IMR-90 (cell line): ENCODE measurements around the gene TATDN2. TPM values are rescaled to one million over a fixed set of nuclear protein-coding genes. Genes with fewer than 3 reads are reported as not detected.

Source experiments
- ATAC-seq: fragments of 200-7000 bp; cut with Tn5 transposase; 2 replicates; pipeline ENCODE4 v1.9.1; 2020; ENCODE audit warnings: low read depth, mild to moderate bottlenecking, moderate library complexity
- BruUV-seq: library from RNA; stranded (reverse); fragments of 400-500 nt; replicated peaks from 2 replicates; lab custom pipeline; 2021; lab: Mats Ljungman, UMichigan
- CTCF ChIA-PET: fragments of 300-600 bp; formaldehyde crosslinking; extraction: SDS; loops from one replicate; lab custom pipeline; 2021; ENCODE audit warnings: antibody characterized with exemption; lab: Yijun Ruan, JAX
- POLR2A ChIA-PET: fragments of 300-600 bp; sonication (Branson Sonifier 250); formaldehyde crosslinking; loops from one replicate; lab custom pipeline; 2022; ENCODE audit warnings: antibody characterized with exemption; ENCODE audit not compliant: unreplicated experiment; lab: Charles Lee
- DNase-seq: peaks from one replicate; pipeline ENCODE4 v3.0.0; 2013
- H2AFZ ChIP-seq: replicated peaks from 2 replicates; pipeline ENCODE3; 2013; ENCODE audit warnings: low read length, mild to moderate bottlenecking; ENCODE audit not compliant: poor library complexity
- H2AK5ac ChIP-seq: 2 replicates; pipeline ENCODE4 v1.6.1; 2013; ENCODE audit warnings: low read depth, low read length, inconsistent platforms
- H2AK9ac ChIP-seq: replicated peaks from 2 replicates; pipeline ENCODE3; 2013; ENCODE audit warnings: mild to moderate bottlenecking, low read depth, low read length, moderate library complexity; ENCODE audit not compliant: poor library complexity
- H2BK120ac ChIP-seq: 2 replicates; pipeline ENCODE4 v1.6.1; 2013; ENCODE audit warnings: low read depth, low read length, inconsistent platforms
- H2BK15ac ChIP-seq: 3 replicates; pipeline ENCODE4 v1.6.1; 2013; ENCODE audit warnings: low read depth, low read length, inconsistent platforms
- H2BK20ac ChIP-seq: 2 replicates; pipeline ENCODE4 v1.6.1; 2013; ENCODE audit warnings: low read depth, mild to moderate bottlenecking, inconsistent platforms, low read length, moderate library complexity
- H2BK5ac ChIP-seq: 2 replicates; pipeline ENCODE4 v1.6.1; 2013; ENCODE audit warnings: mild to moderate bottlenecking, low read depth, low read length, inconsistent platforms; ENCODE audit not compliant: poor library complexity, severe bottlenecking
- H3K14ac ChIP-seq: replicated peaks from 2 replicates; pipeline ENCODE4 v1.6.1; 2013; ENCODE audit warnings: low read depth, low read length, inconsistent platforms
- H3K18ac ChIP-seq: 2 replicates; pipeline ENCODE4 v1.6.1; 2013; ENCODE audit warnings: low read depth, low read length, control low read depth
- H3K23ac ChIP-seq: 2 replicates; pipeline ENCODE4 v1.6.1; 2013; ENCODE audit warnings: low read depth, low read length, inconsistent platforms
- H3K27ac ChIP-seq: 2 replicates; pipeline ENCODE4 v1.5.1; 2013; ENCODE audit warnings: mild to moderate bottlenecking, control low read depth, low read length; ENCODE audit not compliant: insufficient read depth
- H3K27me3 ChIP-seq: 2 replicates; pipeline ENCODE4 v1.6.1; 2013; ENCODE audit warnings: low read length; ENCODE audit not compliant: control insufficient read depth, insufficient read depth
- H3K36me3 ChIP-seq: 2 replicates; pipeline ENCODE4 v1.6.1; 2013; ENCODE audit warnings: low read length, mixed read lengths; ENCODE audit not compliant: control insufficient read depth, insufficient read depth
- H3K4ac ChIP-seq: 2 replicates; pipeline ENCODE4 v1.6.1; 2013; ENCODE audit warnings: low read depth, low read length, inconsistent platforms
- H3K4me1 ChIP-seq: 2 replicates; pipeline ENCODE4 v1.6.1; 2013; ENCODE audit warnings: low read length, mixed read lengths; ENCODE audit not compliant: control insufficient read depth, insufficient read depth
- H3K4me2 ChIP-seq: 2 replicates; pipeline ENCODE4 v1.6.1; 2013; ENCODE audit warnings: low read depth, mild to moderate bottlenecking, control low read depth, low read length, moderate library complexity
- H3K4me3 ChIP-seq: 2 replicates; pipeline ENCODE4 v1.5.1; 2013; ENCODE audit warnings: low read depth, mild to moderate bottlenecking, control low read depth, low read length, moderate library complexity; ENCODE audit not compliant: insufficient read depth
- H3K56ac ChIP-seq: 2 replicates; pipeline ENCODE4 v1.6.1; 2013; ENCODE audit warnings: low read length, inconsistent platforms; ENCODE audit not compliant: insufficient read depth; ENCODE audit errors: extremely low read depth
- H3K79me1 ChIP-seq, 2 experiments: 2 replicates each; pipeline ENCODE4 v1.6.1; 2013; ENCODE audit warnings: low read length in 2 of 2, inconsistent platforms in 1 of 2, low read depth in 1 of 2
- H3K9ac ChIP-seq: 2 replicates; pipeline ENCODE4 v1.6.1; 2013; ENCODE audit warnings: low read depth, low read length, control low read depth
- H3K9me1 ChIP-seq: 2 replicates; pipeline ENCODE4 v1.6.1; 2013; ENCODE audit warnings: low read length, inconsistent platforms; ENCODE audit not compliant: insufficient read depth
- H3K9me3 ChIP-seq: 2 replicates; pipeline ENCODE4 v1.6.1; 2013; ENCODE audit warnings: low read length; ENCODE audit not compliant: control insufficient read depth, insufficient read depth
- H4K20me1 ChIP-seq: 2 replicates; pipeline ENCODE4 v1.6.1; 2013; ENCODE audit warnings: low read length, inconsistent platforms; ENCODE audit not compliant: insufficient read depth
- H4K5ac ChIP-seq: 2 replicates; pipeline ENCODE4 v1.6.1; 2013; ENCODE audit warnings: mild to moderate bottlenecking, low read depth, low read length, control low read depth
- H4K8ac ChIP-seq, 2 experiments: 2 replicates each; pipeline ENCODE4 v1.6.1; 2013; ENCODE audit warnings: low read depth in 2 of 2, low read length in 2 of 2, control low read depth in 1 of 2, inconsistent platforms in 1 of 2
- H4K91ac ChIP-seq: 2 replicates; pipeline ENCODE4 v1.6.1; 2013; ENCODE audit warnings: low read depth, low read length, inconsistent platforms; ENCODE audit not compliant: insufficient read depth
- CHD1 ChIP-seq: IDR thresholded peaks from 2 replicates; pipeline ENCODE4 v1.6.1; 2012; ENCODE audit warnings: low read depth, low read length, improper control_type of control experiment
- CTCF ChIP-seq: conservative IDR thresholded peaks from 2 replicates; pipeline ENCODE4 v1.5.1; 2012; ENCODE audit warnings: mild to moderate bottlenecking, low read depth, low read length, improper control_type of control experiment
- MAZ ChIP-seq: IDR thresholded peaks from 2 replicates; pipeline ENCODE4 v1.6.1; 2012; ENCODE audit warnings: low read depth, mild to moderate bottlenecking, low read length, improper control_type of control experiment, moderate library complexity, borderline replicate concordance
- MXI1 ChIP-seq: IDR thresholded peaks from 2 replicates; pipeline ENCODE4 v1.6.1; 2012; ENCODE audit warnings: low read depth, mild to moderate bottlenecking, low read length, moderate library complexity, borderline replicate concordance
- NFE2L2 ChIP-seq: fragments of 150-350 bp; IDR thresholded peaks from 2 replicates; pipeline ENCODE4 v1.6.1; 2016; ENCODE audit warnings: low read depth, mild to moderate bottlenecking, low read length
- RCOR1 ChIP-seq: IDR thresholded peaks from 2 replicates; pipeline ENCODE4 v1.6.1; 2012; ENCODE audit warnings: mild to moderate bottlenecking, low read length, improper control_type of control experiment; ENCODE audit not compliant: insufficient replicate concordance
- WGBS, 2 experiments: methylation state at CpG; one replicate each; pipeline versions ENCODE4 v1.1.5 to v1.1.7; 2013; ENCODE audit warnings: missing lambda C conversion rate in 2 of 2; ENCODE audit not compliant: insufficient read length in 1 of 2; ENCODE audit errors: extremely low coverage in 2 of 2; 5-methylcytosine and 5-hydroxymethylcytosine counted together
- dilution Hi-C: fragments of 300-500 bp; cut with HindIII; formaldehyde crosslinking; loops from one replicate; pipeline ENCODE4 v1.14.3; 2018; ENCODE audit warnings: low sequenced_read_pairs; ENCODE audit not compliant: unreplicated experiment
- in situ Hi-C: fragments of 300-500 bp; cut with MboI; formaldehyde crosslinking; loops from 3 replicates; pipeline ENCODE4 v1.14.3; 2019; ENCODE audit warnings: low sequenced_read_pairs, inconsistent platforms, mixed read lengths
- intact Hi-C: fragments of 100-400 bp; cut with micrococcal nuclease; formaldehyde crosslinking; loops from 2 replicates; pipeline ENCODE4 v1.10.0; 2022
- polyA plus RNA-seq, 3 experiments: library from polyadenylated mRNA; depleted of rRNA; stranded (reverse); fragments of >200 nt; gene quantifications; 2 replicates each; pipeline ENCODE4 v1.2.3, GENCODE V29; 2012; ENCODE audit warnings: low replicate concordance in 1 of 3
- total RNA-seq: library from RNA; depleted of rRNA; stranded (reverse); fragments of >200 nt; gene quantifications from 2 replicates; pipeline ENCODE4 v1.2.3, GENCODE V29; 2012
- TF ChIP-seq, protein P1 (sequence below): fragments of 150-350 bp; IDR thresholded peaks from 2 replicates; pipeline ENCODE4 v1.6.1; 2017; ENCODE audit warnings: mild to moderate bottlenecking, antibody characterized with exemption, low read length, low read depth

Gene TATDN2
- total and polyA plus RNA-seq, 2 of the 4 experiments (the other 2 are of a cell fraction) = 9.0 to 18.8 TPM

DNA sequence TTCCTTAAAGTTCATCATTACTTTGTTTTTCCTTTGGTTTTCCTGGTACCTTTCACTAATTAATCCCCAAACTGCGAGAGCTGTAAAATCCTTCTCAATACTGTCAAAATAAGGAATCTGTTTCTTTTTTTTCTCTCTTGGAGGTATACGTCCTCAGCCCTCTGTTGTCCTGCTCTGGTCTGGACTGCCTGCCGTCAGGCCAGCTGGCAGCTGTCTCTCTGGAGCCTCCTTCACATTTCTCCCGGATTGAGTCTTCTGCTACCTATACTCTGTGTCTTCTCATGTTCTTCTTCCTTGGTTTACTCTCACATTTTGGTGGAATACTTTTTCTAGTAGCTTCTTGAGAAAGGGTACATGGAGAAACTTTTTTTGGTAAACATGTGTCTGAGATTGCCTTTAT lies 13.8 kb downstream of the TATDN2 start:
- no peaks in the 10 kb centered on the region for H3K27me3 ChIP-seq
- ATAC-seq = no peak
- intact Hi-C loops (no loop called here), dilution Hi-C loops (no loop called here), in situ Hi-C loops (no loop called here)
- H2AFZ ChIP-seq = no peak overlapping the region
- H4K20me1 ChIP-seq = peaks cover 9% of the 10 kb centered on the region
- peaks cover 22 to 58% of the 10 kb centered on the region in 2 experiments for H3K79me1 ChIP-seq
- no peak overlapping the region for H3K27ac ChIP-seq
- no peak overlapping the region for H2AK5ac ChIP-seq
- BruUV-seq = no TSS peak
- H2AK9ac ChIP-seq = no peak overlapping the region
- H3K9me3 ChIP-seq = no peaks in the 10 kb centered on the region
- no peak overlapping the region for H4K91ac ChIP-seq
- no peak overlapping the region for H4K8ac ChIP-seq
- H3K4me2 ChIP-seq = no peak overlapping the region
- no peak overlapping the region for H3K23ac ChIP-seq
- no peak overlapping the region for H2BK20ac ChIP-seq
- H3K9ac ChIP-seq = no peak overlapping the region
- H3K9me1 ChIP-seq = peaks cover 6% of the 10 kb centered on the region
- no peak overlapping the region for H2BK15ac ChIP-seq
- no peak overlapping the region for H3K4me3 ChIP-seq
- no peak overlapping the region for H3K56ac ChIP-seq
- H3K14ac ChIP-seq = no peak overlapping the region
- H4K5ac ChIP-seq = no peak overlapping the region
- POLR2A ChIA-PET = no interaction called here
- H3K4me1 ChIP-seq = peaks cover 5% of the 10 kb centered on the region; the same call in 1 of the 2 replicates
- CTCF ChIA-PET = no interaction called here
- TF ChIP-seq CHD1 = no peak
- TF ChIP-seq NFE2L2 = no peak
- no peak for TF ChIP-seq MAZ
- TF ChIP-seq MXI1 = no peak
- TF ChIP-seq RCOR1 = no peak
- TF ChIP-seq, protein P1, sequence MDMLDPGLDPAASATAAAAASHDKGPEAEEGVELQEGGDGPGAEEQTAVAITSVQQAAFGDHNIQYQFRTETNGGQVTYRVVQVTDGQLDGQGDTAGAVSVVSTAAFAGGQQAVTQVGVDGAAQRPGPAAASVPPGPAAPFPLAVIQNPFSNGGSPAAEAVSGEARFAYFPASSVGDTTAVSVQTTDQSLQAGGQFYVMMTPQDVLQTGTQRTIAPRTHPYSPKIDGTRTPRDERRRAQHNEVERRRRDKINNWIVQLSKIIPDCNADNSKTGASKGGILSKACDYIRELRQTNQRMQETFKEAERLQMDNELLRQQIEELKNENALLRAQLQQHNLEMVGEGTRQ = no peak
- no peak for TF ChIP-seq CTCF
- H2BK5ac ChIP-seq = no peak overlapping the region
- H3K4ac ChIP-seq = no peak overlapping the region
- no peak overlapping the region for H3K18ac ChIP-seq
- no peak for DNase-seq
- H2BK120ac ChIP-seq = no peak overlapping the region
- peaks cover 24% of the 10 kb centered on the region for H3K36me3 ChIP-seq
- WGBS, 2 experiments = 90% methylated on average over 2 of the region's 4 CpGs; no CpG with 5 or more reads in 1 of the 2 experiments
